Psoas muscle (tissue), 8 donors: Measurements from ENCODE around the gene VEGFA. TPM values are rescaled to one million over a fixed set of nuclear protein-coding genes. Genes with fewer than 3 reads are reported as not detected.
A peak's percentile ranks its signal among the peaks of the same experiment; 100 is the strongest.

Source experiments
- ATAC-seq, 4 donors: fragments of 200-7000 bp; cut with Tn5 transposase; one replicate each; pipeline ENCODE4 v1.9.1; 2020; ENCODE audit warnings: moderate library complexity in 3 of 4, mild to moderate bottlenecking in 2 of 4
- DNase-seq, 2 donors: peaks; one replicate each; pipeline ENCODE4 v3.0.0-alpha.2; 2020
- H3K27ac ChIP-seq: fragments of 200-600 bp; one replicate; pipeline ENCODE4 v1.8.0; 2022
- H3K27me3 ChIP-seq, 3 donors: fragments of 200-600 bp in 1 of 3; one replicate each; pipeline versions ENCODE4 v1.6.1 to v1.8.0; 2013 to 2022; ENCODE audit warnings: low read length in 2 of 3, mild to moderate bottlenecking in 2 of 3, moderate library complexity in 1 of 3; ENCODE audit not compliant: insufficient read depth in 3 of 3
- H3K36me3 ChIP-seq, 2 donors: fragments of 200-600 bp in 1 of 2; one replicate each; pipeline versions ENCODE4 v1.6.1 to v1.8.0; 2013 to 2022; ENCODE audit warnings: low read depth in 1 of 2, mild to moderate bottlenecking in 1 of 2, moderate library complexity in 1 of 2; ENCODE audit not compliant: insufficient read depth in 1 of 2
- H3K4me1 ChIP-seq: fragments of 200-600 bp; one replicate; pipeline ENCODE4 v1.8.0; 2022
- H3K4me3 ChIP-seq: fragments of 200-600 bp; one replicate; pipeline ENCODE4 v1.8.0; 2022; ENCODE audit warnings: mild to moderate bottlenecking
- H3K9me3 ChIP-seq: fragments of 200-600 bp; one replicate; pipeline ENCODE4 v1.8.0; 2022
- CTCF ChIP-seq: fragments of 200-600 bp; IDR thresholded peaks from one replicate; pipeline ENCODE4 v1.8.0; 2022; ENCODE audit warnings: antibody characterized with exemption
- WGBS, 3 donors: extraction: QIAGEN DNeasy Blood & Tissue Kit; methylation state at CpG; one replicate each; pipeline versions ENCODE4 v1.1.6 to v1.1.7; 2013; 5-methylcytosine and 5-hydroxymethylcytosine counted together
- intact Hi-C, 2 donors: fragments of 100-400 bp; cut with DNase I; formaldehyde crosslinking; loops; one replicate each; pipeline versions ENCODE4 v1.11.0 to v1.14.2; 2022
- polyA plus RNA-seq, 3 donors: library from polyadenylated mRNA; stranded (reverse); fragments of 200-250 nt; gene quantifications; one replicate each; pipeline ENCODE4 v1.2.3, GENCODE V29; 2013
- total RNA-seq, 4 donors: library from RNA; stranded (reverse); fragmentation: NEBNext Ultra II Directional in 2 of 4; extraction: Animal tissue kit (Norgen Biotek cat#: 25700) in 2 of 4; gene quantifications; one replicate each; pipeline versions ENCODE4 v1.2.1 to v1.2.4, GENCODE V29; 2021 to 2023
- donor health status: healthy with polysubstance abuse.
- donor health status: DM: no; HTN: no; CAD: no; lungs with moderate emphysema.
- donor health status: Bipolar disorder and iron deficiency.
- donor health status: healthy.
- donor health status: DM: yes; HTN: yes; CAD: no.
- donor health status: DM: no; HTN: no; CAD: no.
- donor health status: DM: no; HTN: no; CAD: no.
- donor health status: DM: yes; HTN: yes; CAD: no.

VEGFA gene
- total and polyA plus RNA-seq, 7 donors = 78.1 to 345 (median 132) TPM

GRCh38 chr6:43724354-43724753 lies 45.7 kb upstream of the VEGFA start:
- no peak for TF ChIP-seq CTCF
- intact Hi-C loops = loop anchor here in 1 of 2 donors (2.0 kb wide), 1 partner anchor 354 kb away; no protein-coding TSS in a partner anchor

GRCh38 chr6:43724914-43725642 lies 44.9 kb upstream of the VEGFA start:
- 60 to 61% (median 61%) methylated on average over 17 of the region's 17 CpGs for WGBS, 3 donors
- Histone ChIP-seq H3K27me3 (no peaks in the 10 kb centered on the region), H3K27ac (no peak overlapping the region), H3K9me3 (peaks cover 7% of the 10 kb centered on the region), H3K4me1 (no peaks in the 10 kb centered on the region), H3K36me3 (no peaks in the 10 kb centered on the region), H3K4me3 (no peak overlapping the region)
- TF ChIP-seq CTCF = no peak
- intact Hi-C loops = loop anchor here in 1 of 2 donors (2.0 to 5.0 kb wide), 2 partner anchors 37 to 354 kb away; no protein-coding TSS in a partner anchor
- peak; percentile 46 to 77 (median 70) for ATAC-seq
- peak; percentile 82 to 90 for DNase-seq

More at GRCh38 chr6:43724354-43724753, 45.7 kb upstream of the VEGFA start:
- Histone ChIP-seq H3K27ac (no peak overlapping the region), H3K27me3 (no peaks in the 10 kb centered on the region), H3K4me1 (no peaks in the 10 kb centered on the region), H3K9me3 (peaks cover under 1% of the 10 kb centered on the region), H3K36me3 (no peaks in the 10 kb centered on the region), H3K4me3 (no peak overlapping the region)
- DNase-seq (no peak), ATAC-seq (no peak)
- 78 to 85% (median 84%) methylated on average over 2 of the region's 2 CpGs for WGBS, 3 donors

GRCh38 chr6:43725643-43726580 lies 44.1 kb upstream of the VEGFA start:
- ATAC-seq = no peak
- DNase-seq = no peak
- intact Hi-C loops = loop anchor here in 1 of 2 donors (2.0 to 5.0 kb wide), 2 partner anchors 36 to 353 kb away; no protein-coding TSS in a partner anchor
- no peak for TF ChIP-seq CTCF
- no peak overlapping the region for H3K27ac ChIP-seq
- H3K27me3 ChIP-seq = no peaks in the 10 kb centered on the region
- 89 to 93% (median 93%) methylated on average over 7 of the region's 7 CpGs for WGBS, 3 donors
- H3K4me3 ChIP-seq = no peak overlapping the region
- peaks cover 14% of the 10 kb centered on the region for H3K9me3 ChIP-seq
- no peaks in the 10 kb centered on the region for H3K4me1 ChIP-seq
- no peaks in the 10 kb centered on the region for H3K36me3 ChIP-seq

- no peak overlapping the region for H3K4me3 ChIP-seq
- H3K9me3 ChIP-seq = peaks cover 27% of the 10 kb centered on the region
- H3K27me3 ChIP-seq = no peaks in the 10 kb centered on the region
- H3K4me1 ChIP-seq = no peaks in the 10 kb centered on the region
- intact Hi-C loops = loop anchor here in 1 of 2 donors (5.0 kb wide), 1 partner anchor 35 kb away; no protein-coding TSS in a partner anchor
- no peak for TF ChIP-seq CTCF
- DNase-seq = no peak
- 71 to 88% (median 83%) methylated on average over 3 of the region's 3 CpGs for WGBS, 3 donors
- ATAC-seq = no peak
- no peak overlapping the region for H3K27ac ChIP-seq
- H3K36me3 ChIP-seq = no peaks in the 10 kb centered on the region
Observed at GRCh38 chr6:43727634-43728033, 42.4 kb upstream of the VEGFA start.
